ENCODE data around the gene SQOR. TPM values are rescaled to one million over a fixed set of nuclear protein-coding genes. Genes with fewer than 3 reads are reported as not detected.

SQOR gene
- total RNA-seq, 2 experiments from 2014 or later, result 14.0 to 16.9 TPM

GRCh38 chr15:45586601-45587094, 48.2 kb upstream of the SQOR start:
- H3K4me1 ChIP-seq (ENCODE audit: insufficient read depth, low read length), result peaks cover 21% of the 10 kb centered on the region
- DNase-seq, result no peak
- peak overlapping the region; percentile 94 for H3K4me3 ChIP-seq (ENCODE audit: low read length)
- H3K27me3 ChIP-seq (ENCODE audit: control insufficient read depth in 1 of 2, insufficient read depth in 2 of 2, low read length in 2 of 2), result no peaks in the 10 kb centered on the region
- H3K27ac ChIP-seq (ENCODE audit: low read depth in 1 of 2, low read length in 2 of 2), result peak overlapping the region; percentile 95 to 99
- Mint-ChIP-seq H3K9me3 (no peaks in the 10 kb centered on the region), H3K27ac (peak overlapping the region; percentile 100), H3K4me3 (peak overlapping the region; percentile 99), H3K4me1 (ENCODE audit: low read depth) (peaks cover 40% of the 10 kb centered on the region), H3K27me3 (no peaks in the 10 kb centered on the region), H3K36me3 (ENCODE audit: low read depth) (peaks cover 22% of the 10 kb centered on the region)
- intact Hi-C loops (cut with DNase I, micrococcal nuclease), result loop anchor here (1.0 to 10.0 kb wide), 6 partner anchors 50 to 422 kb away; partner anchors contain the start of gene SLC30A4 (in 2 of the 2)
- no peak for TF ChIP-seq CTCF (IDR thresholded peaks at IDR 0.05)
- POLR2A ChIA-PET, result interaction anchor here (0.6 to 3.3 kb wide), 22 partner anchors 8 to 1762 kb away, joined by 3 to 74 read pairs (median 4); partner anchors contain the start of genes GOLM2, MFAP1, SHF and SQOR
- no peaks in the 10 kb centered on the region for H3K9me3 ChIP-seq (ENCODE audit: control insufficient read depth in 1 of 2, insufficient read depth in 1 of 2, low read length in 2 of 2)
- ATAC-seq (ENCODE audit: poor library complexity), result peak; percentile 13
- CTCF ChIA-PET, result interaction anchor here (1.3 to 2.7 kb wide), 5 partner anchors 16 to 129 kb away, joined by 3 to 7 read pairs (median 5); no protein-coding TSS in a partner anchor
- no peaks in the 10 kb centered on the region for H3K36me3 ChIP-seq (ENCODE audit: insufficient read depth, low read length)

DNA sequence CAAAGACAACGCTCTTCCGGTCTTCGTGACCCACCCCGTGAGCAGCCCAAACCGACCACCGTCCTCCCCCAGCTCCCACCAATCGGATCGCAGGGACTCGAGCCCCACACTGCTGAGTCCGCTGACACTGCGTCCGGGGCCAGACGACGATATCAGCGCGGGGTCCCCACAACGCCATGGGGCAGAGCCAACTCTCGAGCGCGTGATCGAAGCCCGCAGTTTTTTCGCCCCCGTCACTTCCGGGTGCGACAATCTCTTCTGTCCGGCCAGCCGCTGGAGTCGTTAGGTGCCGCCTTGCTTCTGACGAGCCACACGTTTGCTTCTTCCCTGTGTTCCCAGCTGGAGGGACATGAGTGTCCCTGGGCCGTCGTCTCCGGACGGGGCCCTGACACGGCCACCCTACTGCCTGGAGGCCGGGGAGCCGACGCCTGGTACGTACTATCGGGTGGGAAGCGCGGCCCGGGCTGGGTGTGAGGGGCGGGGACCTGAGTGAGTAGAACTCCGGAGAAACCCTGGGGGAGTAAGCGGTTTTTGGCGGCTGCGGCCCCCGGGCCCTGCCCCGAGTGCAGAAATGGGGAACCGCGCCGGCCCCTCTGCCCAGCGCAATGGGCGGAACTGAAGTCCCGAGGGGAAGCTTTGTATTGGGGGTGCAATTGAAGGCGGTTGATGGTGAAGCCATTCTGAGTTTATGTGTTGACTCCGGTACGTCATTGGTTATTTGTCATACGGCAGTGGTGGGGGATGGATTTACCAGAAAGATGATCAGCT, 47.5 kb upstream of the SQOR start, which contains the start of gene BLOC1S6:
TSS of gene BLOC1S6 (plus strand) at position 285 of the 768 bp plus-strand sequence. CDS start at position 350, 65 bp downstream.
- Mint-ChIP-seq H3K4me1 (ENCODE audit: low read depth) (peaks cover 43% of the 10 kb centered on the region), H3K27me3 (no peaks in the 10 kb centered on the region), H3K36me3 (ENCODE audit: low read depth) (peaks cover 26% of the 10 kb centered on the region), H3K4me3 (peak within 1 kb of the TSS; percentile 99), H3K27ac (peak within 1 kb of the TSS; percentile 100), H3K9me3 (no peaks in the 10 kb centered on the region)
- Histone ChIP-seq H3K9me3 (ENCODE audit: control insufficient read depth in 1 of 2, insufficient read depth in 1 of 2, low read length in 2 of 2) (no peaks in the 10 kb centered on the region), H3K27me3 (ENCODE audit: control insufficient read depth in 1 of 2, insufficient read depth in 2 of 2, low read length in 2 of 2) (no peaks in the 10 kb centered on the region), H3K27ac (ENCODE audit: low read depth in 1 of 2, low read length in 2 of 2) (peak within 1 kb of the TSS; percentile 95 to 99), H3K4me3 (ENCODE audit: low read length) (peak within 1 kb of the TSS; percentile 94), H3K36me3 (ENCODE audit: insufficient read depth, low read length) (peaks cover 4% of the 10 kb centered on the region), H3K4me1 (ENCODE audit: insufficient read depth, low read length) (peaks cover 21% of the 10 kb centered on the region)
- ATAC-seq (ENCODE audit: poor library complexity) (peak; percentile 78), DNase-seq (peak; percentile 78 to 95 (median 85))
- TF ChIP-seq CTCF (IDR thresholded peaks at IDR 0.05), result no peak
- ChIA-PET CTCF (interaction anchor here (0.9 to 2.7 kb wide), 6 partner anchors 15 to 130 kb away, joined by 3 to 7 read pairs (median 4); no protein-coding TSS in a partner anchor), POLR2A (interaction anchor here (0.6 to 3.3 kb wide), 25 partner anchors 9 to 1762 kb away, joined by 3 to 74 read pairs (median 4); partner anchors contain the start of genes GOLM2, MFAP1, SHF and SQOR)
- intact Hi-C loops (cut with DNase I, micrococcal nuclease), result loop anchor here (1.0 to 10.0 kb wide), 6 partner anchors 50 to 422 kb away; partner anchors contain the start of gene SLC30A4 (in 2 of the 2)

DNA sequence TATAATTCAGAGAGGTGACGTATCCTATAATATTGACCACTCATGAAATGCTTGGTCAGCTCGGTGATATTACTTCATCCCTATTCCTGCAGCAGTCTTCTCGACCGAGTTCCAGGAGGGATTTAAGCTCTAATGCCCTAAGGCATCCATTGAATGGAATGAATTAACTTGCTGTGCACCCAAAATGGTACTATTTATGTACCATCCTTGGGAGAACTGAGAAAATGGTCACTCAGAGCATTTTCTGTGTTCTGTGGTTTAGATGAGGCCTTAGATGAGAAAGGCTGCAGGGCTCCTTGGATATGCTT, 47.0 kb upstream of the SQOR start:
- ChIA-PET POLR2A (interaction anchor here (1.0 to 3.3 kb wide), 15 partner anchors 15 to 425 kb away, joined by 3 to 74 read pairs (median 7); partner anchors contain the start of gene SQOR), CTCF (interaction anchor here (0.9 to 2.7 kb wide), 4 partner anchors 15 to 67 kb away, joined by 3 to 7 read pairs (median 4); no protein-coding TSS in a partner anchor)
- intact Hi-C loops (cut with DNase I, micrococcal nuclease), result loop anchor here (1.0 to 10.0 kb wide), 6 partner anchors 49 to 423 kb away; partner anchors contain the start of gene SLC30A4 (in 2 of the 2)
- Mint-ChIP-seq H3K27ac (peak overlapping the region; percentile 100), H3K9me3 (no peaks in the 10 kb centered on the region), H3K27me3 (no peaks in the 10 kb centered on the region), H3K36me3 (ENCODE audit: low read depth) (peaks cover 31% of the 10 kb centered on the region), H3K4me3 (peak overlapping the region; percentile 99), H3K4me1 (ENCODE audit: low read depth) (peaks cover 49% of the 10 kb centered on the region)
- Histone ChIP-seq H3K4me3 (ENCODE audit: low read length) (peak overlapping the region; percentile 94), H3K27ac (ENCODE audit: low read depth in 1 of 2, low read length in 2 of 2) (peak overlapping the region; percentile 95 to 99), H3K9me3 (ENCODE audit: control insufficient read depth in 1 of 2, insufficient read depth in 1 of 2, low read length in 2 of 2) (no peaks in the 10 kb centered on the region), H3K4me1 (ENCODE audit: insufficient read depth, low read length) (peaks cover 21% of the 10 kb centered on the region), H3K36me3 (ENCODE audit: insufficient read depth, low read length) (peaks cover 8% of the 10 kb centered on the region), H3K27me3 (ENCODE audit: control insufficient read depth in 1 of 2, insufficient read depth in 2 of 2, low read length in 2 of 2) (no peaks in the 10 kb centered on the region)
- ATAC-seq (ENCODE audit: poor library complexity), result no peak
- DNase-seq, result no peak
- TF ChIP-seq CTCF (IDR thresholded peaks at IDR 0.05), result no peak

Measured in CD4-positive, alpha-beta T cell (primary cell).